Measurements from ENCODE around the gene LRRK2.

Gene LRRK2

DNA sequence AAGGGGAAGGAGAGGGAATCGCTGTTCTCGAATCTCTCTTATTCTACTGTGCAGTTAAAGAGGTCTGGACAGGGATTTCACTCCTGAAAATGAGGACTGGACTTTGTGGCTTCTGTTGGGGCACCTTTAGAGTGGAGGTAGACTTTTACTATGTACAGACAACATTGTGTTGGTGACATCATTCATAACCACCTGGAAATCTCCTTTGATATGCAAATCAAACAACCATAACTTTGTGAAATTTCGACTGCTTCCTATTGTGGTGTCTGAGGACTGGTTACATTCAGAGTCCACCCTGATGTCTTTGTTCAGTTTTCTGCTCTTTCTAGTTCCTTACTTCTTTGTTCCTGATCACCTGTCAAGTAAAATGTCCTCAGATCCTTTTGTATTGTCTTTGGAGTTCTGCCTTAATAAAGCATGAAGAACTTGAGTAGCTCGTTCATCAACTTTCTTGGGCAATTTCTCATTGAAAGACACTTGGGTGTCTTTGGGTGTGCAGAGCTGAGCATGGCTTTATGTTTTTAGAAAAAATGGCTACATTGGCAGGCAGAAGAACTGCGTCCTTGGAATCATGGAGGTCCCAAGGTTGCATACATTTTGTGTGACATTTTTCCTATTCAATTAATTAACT, 29.8 kb downstream of the LRRK2 start:
- Histone ChIP-seq H3K27me3 (ENCODE audit: insufficient read depth, low read length) (no peaks in the 10 kb centered on the region), H3K18ac (ENCODE audit: low read length) (no peak overlapping the region), H3K23ac (ENCODE audit: low read length) (no peak overlapping the region), H3K4me2 (ENCODE audit: low read length) (no peak overlapping the region), H3K4me1 (ENCODE audit: control insufficient read depth in 1 of 2, insufficient read depth in 2 of 2, low read length in 2 of 2) (no peaks in the 10 kb centered on the region), H4K8ac (ENCODE audit: low read depth, low read length) (no peak overlapping the region), H3K9me3 (ENCODE audit: insufficient read depth, low read depth, low read length) (no peaks in the 10 kb centered on the region), H3K9ac (ENCODE audit: low read length) (no peak overlapping the region), H3K27ac (ENCODE audit: low read depth, low read length) (no peak overlapping the region), H2AFZ (ENCODE audit: insufficient read depth, low read length, poor library complexity) (no peak overlapping the region), H2AK5ac (ENCODE audit: low read length) (no peak overlapping the region), H3K36me3 (ENCODE audit: control insufficient read depth in 1 of 2, insufficient read depth in 2 of 2, low read length in 2 of 2) (no peaks in the 10 kb centered on the region), H3K79me1 (ENCODE audit: low read length) (no peaks in the 10 kb centered on the region), H4K91ac (ENCODE audit: low read depth, low read length) (no peak overlapping the region), H3K79me2 (ENCODE audit: control insufficient read depth, insufficient read depth, low read length, poor library complexity) (no peaks in the 10 kb centered on the region), H3K14ac (ENCODE audit: low read length) (no peak overlapping the region), H2BK120ac (ENCODE audit: insufficient read depth, low read length, poor library complexity) (no peak overlapping the region), H3K4ac (ENCODE audit: low read depth, low read length) (no peak overlapping the region), H3K4me3 (ENCODE audit: low read depth, low read length) (no peak overlapping the region), H2BK12ac (ENCODE audit: low read length) (no peak overlapping the region), H2BK5ac (ENCODE audit: low read depth, low read length, poor library complexity) (no peak overlapping the region), H4K12ac (ENCODE audit: low read depth, low read length) (no peak overlapping the region)
- no CpG with 5 or more reads among the region's 5 CpGs for WGBS (ENCODE audit: extremely low coverage, insufficient coverage, insufficient read length)
- no peak for DNase-seq

DNA sequence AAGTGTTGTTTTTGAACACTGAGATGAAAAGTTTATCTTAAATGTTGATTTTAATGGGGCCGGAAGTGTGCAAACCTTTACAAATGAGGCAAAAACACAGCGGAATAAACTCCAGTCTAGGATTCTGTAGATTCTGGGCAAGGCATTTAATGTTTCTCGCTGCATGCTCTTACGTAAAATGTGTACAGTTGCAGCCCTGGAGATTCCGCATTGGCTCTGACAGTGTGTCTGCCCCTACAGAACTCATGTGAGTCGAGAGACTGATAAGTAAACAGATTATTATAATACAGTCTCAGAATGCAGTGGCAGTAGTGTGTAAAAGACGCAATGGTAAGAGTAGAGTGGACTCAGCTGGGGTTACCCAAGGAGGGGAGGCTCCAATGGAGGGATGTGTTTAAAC, 33.6 kb downstream of the LRRK2 start:
- Histone ChIP-seq H2BK12ac (ENCODE audit: low read length) (no peak overlapping the region), H3K23ac (ENCODE audit: low read length) (no peak overlapping the region), H3K4me3 (ENCODE audit: low read depth, low read length) (no peak overlapping the region), H3K18ac (ENCODE audit: low read length) (no peak overlapping the region), H3K9me3 (ENCODE audit: insufficient read depth, low read depth, low read length) (no peaks in the 10 kb centered on the region), H3K9ac (ENCODE audit: low read length) (no peak overlapping the region), H3K79me2 (ENCODE audit: control insufficient read depth, insufficient read depth, low read length, poor library complexity) (no peaks in the 10 kb centered on the region), H2BK5ac (ENCODE audit: low read depth, low read length, poor library complexity) (no peak overlapping the region), H4K12ac (ENCODE audit: low read depth, low read length) (no peak overlapping the region), H3K79me1 (ENCODE audit: low read length) (no peaks in the 10 kb centered on the region), H3K4ac (ENCODE audit: low read depth, low read length) (no peak overlapping the region), H3K14ac (ENCODE audit: low read length) (no peak overlapping the region), H4K91ac (ENCODE audit: low read depth, low read length) (no peak overlapping the region), H3K4me1 (ENCODE audit: control insufficient read depth in 1 of 2, insufficient read depth in 2 of 2, low read length in 2 of 2) (no peaks in the 10 kb centered on the region), H3K4me2 (ENCODE audit: low read length) (no peak overlapping the region), H2AK5ac (ENCODE audit: low read length) (no peak overlapping the region), H3K27me3 (ENCODE audit: insufficient read depth, low read length) (no peaks in the 10 kb centered on the region), H3K36me3 (ENCODE audit: control insufficient read depth in 1 of 2, insufficient read depth in 2 of 2, low read length in 2 of 2) (no peaks in the 10 kb centered on the region), H2BK120ac (ENCODE audit: insufficient read depth, low read length, poor library complexity) (no peak overlapping the region), H3K27ac (ENCODE audit: low read depth, low read length) (no peak overlapping the region), H4K8ac (ENCODE audit: low read depth, low read length) (no peak overlapping the region), H2AFZ (ENCODE audit: insufficient read depth, low read length, poor library complexity) (no peak overlapping the region)
- DNase-seq = no peak
- WGBS (ENCODE audit: extremely low coverage, insufficient coverage, insufficient read length) = no CpG with 5 or more reads among the region's 7 CpGs

DNA sequence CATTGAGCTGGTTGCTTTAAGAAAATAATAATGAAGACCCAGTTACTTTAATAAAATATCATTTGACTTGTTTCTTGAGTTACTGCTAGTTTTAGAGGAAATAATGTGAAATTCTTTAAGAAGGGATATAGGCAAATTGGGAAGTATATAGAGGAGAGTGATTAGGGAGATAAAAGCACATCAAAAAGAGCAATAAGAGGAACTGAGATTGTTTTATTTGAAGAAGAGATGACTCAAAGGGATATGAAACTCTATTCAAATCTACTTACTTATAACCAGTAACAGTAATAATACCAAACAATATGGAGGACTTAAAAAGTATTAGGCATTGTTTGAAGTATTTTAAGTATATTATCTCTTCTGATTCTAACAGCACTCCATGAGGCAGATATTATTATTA, 37.1 kb downstream of the LRRK2 start:
- H3K79me1 ChIP-seq (ENCODE audit: low read length) = no peaks in the 10 kb centered on the region
- H2BK5ac ChIP-seq (ENCODE audit: low read depth, low read length, poor library complexity) = no peak overlapping the region
- DNase-seq = no peak
- H3K14ac ChIP-seq (ENCODE audit: low read length) = no peak overlapping the region
- no peaks in the 10 kb centered on the region for H3K79me2 ChIP-seq (ENCODE audit: control insufficient read depth, insufficient read depth, low read length, poor library complexity)
- no peak overlapping the region for H3K4ac ChIP-seq (ENCODE audit: low read depth, low read length)
- no peaks in the 10 kb centered on the region for H3K27me3 ChIP-seq (ENCODE audit: insufficient read depth, low read length)
- H3K23ac ChIP-seq (ENCODE audit: low read length) = no peak overlapping the region
- no peak overlapping the region for H3K18ac ChIP-seq (ENCODE audit: low read length)
- H2AK5ac ChIP-seq (ENCODE audit: low read length) = no peak overlapping the region
- no peak overlapping the region for H4K12ac ChIP-seq (ENCODE audit: low read depth, low read length)
- H2BK12ac ChIP-seq (ENCODE audit: low read length) = no peak overlapping the region
- H4K8ac ChIP-seq (ENCODE audit: low read depth, low read length) = no peak overlapping the region
- no peak overlapping the region for H3K9ac ChIP-seq (ENCODE audit: low read length)
- no peaks in the 10 kb centered on the region for H3K9me3 ChIP-seq (ENCODE audit: insufficient read depth, low read depth, low read length)
- H3K36me3 ChIP-seq (ENCODE audit: control insufficient read depth in 1 of 2, insufficient read depth in 2 of 2, low read length in 2 of 2) = no peaks in the 10 kb centered on the region
- H3K4me2 ChIP-seq (ENCODE audit: low read length) = no peak overlapping the region
- H2BK120ac ChIP-seq (ENCODE audit: insufficient read depth, low read length, poor library complexity) = no peak overlapping the region
- no peak overlapping the region for H4K91ac ChIP-seq (ENCODE audit: low read depth, low read length)
- no peak overlapping the region for H3K27ac ChIP-seq (ENCODE audit: low read depth, low read length)
- no peak overlapping the region for H3K4me3 ChIP-seq (ENCODE audit: low read depth, low read length)
- no peak overlapping the region for H2AFZ ChIP-seq (ENCODE audit: insufficient read depth, low read length, poor library complexity)
- H3K4me1 ChIP-seq (ENCODE audit: control insufficient read depth in 1 of 2, insufficient read depth in 2 of 2, low read length in 2 of 2) = no peaks in the 10 kb centered on the region

DNA sequence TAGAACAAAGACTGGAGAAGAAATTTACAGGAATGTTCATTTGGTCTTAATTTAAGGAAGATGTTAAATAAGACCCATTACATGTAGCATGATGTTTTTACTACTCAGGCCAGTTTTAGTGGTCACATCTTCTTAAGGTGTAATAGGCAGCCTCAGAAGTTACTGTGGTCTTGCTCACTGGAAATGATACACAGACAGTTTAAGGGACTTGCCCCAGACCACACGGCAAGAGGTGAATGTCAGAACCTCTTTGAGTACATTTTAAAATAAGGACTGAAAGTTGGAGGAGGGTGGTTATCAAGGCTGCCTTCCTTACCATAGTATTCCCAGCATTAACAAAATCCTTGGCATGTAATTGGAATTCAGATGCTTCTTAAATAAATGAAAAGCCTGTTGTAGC, 37.9 kb downstream of the LRRK2 start:
- Histone ChIP-seq H2BK5ac (ENCODE audit: low read depth, low read length, poor library complexity) (no peak overlapping the region), H3K4me1 (ENCODE audit: control insufficient read depth in 1 of 2, insufficient read depth in 2 of 2, low read length in 2 of 2) (no peaks in the 10 kb centered on the region), H3K36me3 (ENCODE audit: control insufficient read depth in 1 of 2, insufficient read depth in 2 of 2, low read length in 2 of 2) (no peaks in the 10 kb centered on the region), H3K27ac (ENCODE audit: low read depth, low read length) (no peak overlapping the region), H3K79me2 (ENCODE audit: control insufficient read depth, insufficient read depth, low read length, poor library complexity) (no peaks in the 10 kb centered on the region), H2AK5ac (ENCODE audit: low read length) (no peak overlapping the region), H4K91ac (ENCODE audit: low read depth, low read length) (no peak overlapping the region), H4K12ac (ENCODE audit: low read depth, low read length) (no peak overlapping the region), H3K4ac (ENCODE audit: low read depth, low read length) (no peak overlapping the region), H3K79me1 (ENCODE audit: low read length) (no peaks in the 10 kb centered on the region), H3K14ac (ENCODE audit: low read length) (no peak overlapping the region), H3K9me3 (ENCODE audit: insufficient read depth, low read depth, low read length) (no peaks in the 10 kb centered on the region), H3K18ac (ENCODE audit: low read length) (no peak overlapping the region), H3K23ac (ENCODE audit: low read length) (no peak overlapping the region), H3K4me3 (ENCODE audit: low read depth, low read length) (no peak overlapping the region), H4K8ac (ENCODE audit: low read depth, low read length) (no peak overlapping the region), H3K4me2 (ENCODE audit: low read length) (no peak overlapping the region), H2BK12ac (ENCODE audit: low read length) (no peak overlapping the region), H3K27me3 (ENCODE audit: insufficient read depth, low read length) (no peaks in the 10 kb centered on the region), H2AFZ (ENCODE audit: insufficient read depth, low read length, poor library complexity) (no peak overlapping the region), H2BK120ac (ENCODE audit: insufficient read depth, low read length, poor library complexity) (no peak overlapping the region), H3K9ac (ENCODE audit: low read length) (no peak overlapping the region)
- WGBS (ENCODE audit: extremely low coverage, insufficient coverage, insufficient read length) = no CpG with 5 or more reads among the region's 1 CpG
- DNase-seq = no peak

Data from trophoblast cell (in vitro differentiated cells and primary cell).